ENCODE data around the gene CADM2.

DNA sequence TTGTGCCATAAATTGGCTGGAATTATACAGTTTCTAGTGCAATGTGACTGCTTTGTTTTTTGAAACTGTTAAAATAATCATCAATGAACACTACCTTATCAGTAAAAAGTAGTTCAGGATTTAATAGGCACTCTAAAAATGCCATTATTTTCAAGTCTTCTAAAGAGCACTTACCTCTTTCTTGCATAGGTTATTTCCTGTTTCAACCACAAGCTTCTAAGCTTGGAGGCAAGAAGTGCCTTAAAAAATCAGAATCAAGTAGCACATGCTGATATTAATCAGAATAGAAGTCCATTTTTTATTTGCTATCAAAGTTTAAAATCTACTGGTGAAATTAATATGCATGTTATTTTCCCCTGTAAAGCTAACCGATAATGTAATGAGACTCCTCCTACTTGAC, 991.6 kb downstream of the CADM2 start:
- no peak for TF ChIP-seq POLR2A (IDR thresholded peaks at IDR 0.05; ENCODE audit: low read depth, low read length)
- no peak for TF ChIP-seq POLR2AphosphoS5 (IDR thresholded peaks at IDR 0.05; ENCODE audit: low read depth, low read length)
- no peak for TF ChIP-seq TAF1 (IDR thresholded peaks at IDR 0.05; ENCODE audit: borderline replicate concordance, low read depth, low read length)

Data from GM12892 (cell line).